ENCODE measurements around the gene TRIM29.
"Not testable (repeated sequence)": the region's sequence is repeated elsewhere in the genome, so short reads cannot be mapped to it uniquely, and the experiment has no call there.

DNA sequence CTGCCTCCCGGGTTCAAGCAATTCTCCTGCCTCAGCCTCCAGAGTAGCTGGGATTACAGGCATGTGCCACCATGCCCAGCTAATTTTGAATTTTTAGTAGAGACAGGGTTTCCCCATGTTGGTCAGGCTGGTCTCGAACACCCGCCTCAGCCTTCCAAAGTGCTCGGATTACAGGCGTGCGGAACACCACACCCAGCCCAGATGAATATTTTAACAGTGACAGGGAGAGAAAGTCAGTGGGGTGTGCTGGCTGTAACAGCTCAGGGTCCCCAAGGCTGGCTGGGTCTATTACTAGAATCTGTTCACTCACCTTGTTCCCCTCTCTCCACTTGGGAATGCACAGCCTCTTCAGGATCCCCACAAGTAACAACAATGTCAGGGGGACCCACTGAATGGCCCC lies 42.1 kb upstream of the TRIM29 start:
- TF ChIP-seq, protein P1, sequence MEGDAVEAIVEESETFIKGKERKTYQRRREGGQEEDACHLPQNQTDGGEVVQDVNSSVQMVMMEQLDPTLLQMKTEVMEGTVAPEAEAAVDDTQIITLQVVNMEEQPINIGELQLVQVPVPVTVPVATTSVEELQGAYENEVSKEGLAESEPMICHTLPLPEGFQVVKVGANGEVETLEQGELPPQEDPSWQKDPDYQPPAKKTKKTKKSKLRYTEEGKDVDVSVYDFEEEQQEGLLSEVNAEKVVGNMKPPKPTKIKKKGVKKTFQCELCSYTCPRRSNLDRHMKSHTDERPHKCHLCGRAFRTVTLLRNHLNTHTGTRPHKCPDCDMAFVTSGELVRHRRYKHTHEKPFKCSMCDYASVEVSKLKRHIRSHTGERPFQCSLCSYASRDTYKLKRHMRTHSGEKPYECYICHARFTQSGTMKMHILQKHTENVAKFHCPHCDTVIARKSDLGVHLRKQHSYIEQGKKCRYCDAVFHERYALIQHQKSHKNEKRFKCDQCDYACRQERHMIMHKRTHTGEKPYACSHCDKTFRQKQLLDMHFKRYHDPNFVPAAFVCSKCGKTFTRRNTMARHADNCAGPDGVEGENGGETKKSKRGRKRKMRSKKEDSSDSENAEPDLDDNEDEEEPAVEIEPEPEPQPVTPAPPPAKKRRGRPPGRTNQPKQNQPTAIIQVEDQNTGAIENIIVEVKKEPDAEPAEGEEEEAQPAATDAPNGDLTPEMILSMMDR (conservative IDR thresholded peaks at IDR 0.05; ENCODE audit: low read depth, low read length) = not testable (repeated sequence)
- TF ChIP-seq POLR2A (IDR thresholded peaks at IDR 0.05; ENCODE audit: low read depth, low read length); SMC3 (IDR thresholded peaks at IDR 0.05; ENCODE audit: low read depth, low read length); BHLHE40 (IDR thresholded peaks at IDR 0.05; ENCODE audit: low read depth, low read length); MAFK (IDR thresholded peaks at IDR 0.05; ENCODE audit: low read depth, low read length); CHD1 (IDR thresholded peaks at IDR 0.05; ENCODE audit: low read depth, low read length); MAZ (IDR thresholded peaks at IDR 0.05; ENCODE audit: borderline replicate concordance, low read depth, low read length); RCOR1 (IDR thresholded peaks at IDR 0.05; ENCODE audit: insufficient replicate concordance, low read length); FOS (IDR thresholded peaks at IDR 0.05; ENCODE audit: low read depth, low read length): not testable (repeated sequence)

Measured in IMR-90 (cell line).